ENCODE results near the gene CTBP2. TPM values are rescaled to one million over a fixed set of nuclear protein-coding genes. Genes with fewer than 3 reads are reported as not detected.

CTBP2 gene
- polyA plus RNA-seq, 1 donor (not counting 4 experiments of a cell fraction or from before 2014, with no cell fraction given) = 76.0 TPM

DNA sequence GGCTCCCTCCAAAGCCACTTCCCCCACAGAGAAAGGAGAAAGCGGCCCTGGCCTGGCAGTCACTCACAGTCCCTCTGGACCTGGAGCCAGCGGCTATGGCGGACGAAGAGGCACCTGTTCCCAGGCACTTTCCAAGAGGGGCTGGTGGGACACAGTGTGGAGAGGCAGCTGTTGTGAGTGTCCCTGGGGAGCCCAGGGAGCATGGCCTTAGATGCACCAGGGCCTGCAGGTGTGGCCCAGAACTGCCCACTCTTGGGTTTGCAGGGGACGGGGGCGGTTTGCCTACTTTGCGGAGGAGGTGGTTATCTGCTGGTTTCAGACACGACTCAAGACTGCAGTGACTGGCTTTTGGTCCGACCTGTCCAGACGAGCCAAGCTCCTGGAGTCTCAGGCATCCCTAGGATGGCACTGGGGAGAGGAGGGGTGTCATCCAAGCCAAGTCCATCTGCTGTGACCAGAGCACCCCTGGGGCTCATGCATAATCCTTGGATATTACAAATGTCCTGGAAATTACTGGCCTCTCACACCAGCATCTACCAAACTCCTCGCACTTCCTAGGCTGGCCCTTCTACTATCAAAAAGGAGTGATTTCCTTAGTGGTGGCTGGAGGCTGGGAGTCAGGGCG lies 18.4 kb downstream of the CTBP2 start:
- Histone ChIP-seq H3K4me1 (ENCODE audit: control insufficient read depth, extremely low read depth, insufficient read depth, low read length) (peaks cover 25% of the 10 kb centered on the region), H3K9ac (ENCODE audit: control insufficient read depth, extremely low read depth, insufficient read depth, low read length) (no peak overlapping the region), H4K20me1 (ENCODE audit: control insufficient read depth, extremely low read depth, insufficient read depth, low read length) (peaks cover 47% of the 10 kb centered on the region), H2AFZ (ENCODE audit: control insufficient read depth, low read length) (no peak overlapping the region), H3K4me2 (ENCODE audit: control insufficient read depth, extremely low read depth, insufficient read depth, low read depth, low read length) (no peak overlapping the region), H3K4me3 (ENCODE audit: control insufficient read depth in 2 of 3, extremely low read depth in 1 of 3, insufficient read depth in 2 of 3, low read depth in 1 of 3, low read length in 3 of 3) (no peak overlapping the region), H3K27me3 (ENCODE audit: control insufficient read depth, extremely low read depth, insufficient read depth, low read length) (no peaks in the 10 kb centered on the region), H3K27ac (ENCODE audit: control insufficient read depth, insufficient read depth, low read length) (no peak overlapping the region), H3K9me1 (ENCODE audit: control insufficient read depth, extremely low read depth, insufficient read depth, low read length) (peaks cover 5% of the 10 kb centered on the region), H3K9me3 (ENCODE audit: control insufficient read depth, low read depth, low read length) (no peaks in the 10 kb centered on the region), H3K36me3 (ENCODE audit: control insufficient read depth in 2 of 2, extremely low read depth in 1 of 2, insufficient read depth in 2 of 2, low read length in 2 of 2) (peaks cover 9 to 27% of the 10 kb centered on the region in 2 experiments), H3K79me2 (ENCODE audit: control insufficient read depth, insufficient read depth, low read length) (peaks cover 97% of the 10 kb centered on the region)
- DNase-seq (ENCODE audit: low read depth, low spot score) = no peak
- no peak for FAIRE-seq
- no peak for TF ChIP-seq EZH2 (IDR thresholded peaks at IDR 0.05; ENCODE audit: low read length)
- dilution Hi-C loops (cut with MboI; ENCODE audit: extremely low pct_ligation_motif_present, low sequenced_read_pairs) = no loop called here

DNA sequence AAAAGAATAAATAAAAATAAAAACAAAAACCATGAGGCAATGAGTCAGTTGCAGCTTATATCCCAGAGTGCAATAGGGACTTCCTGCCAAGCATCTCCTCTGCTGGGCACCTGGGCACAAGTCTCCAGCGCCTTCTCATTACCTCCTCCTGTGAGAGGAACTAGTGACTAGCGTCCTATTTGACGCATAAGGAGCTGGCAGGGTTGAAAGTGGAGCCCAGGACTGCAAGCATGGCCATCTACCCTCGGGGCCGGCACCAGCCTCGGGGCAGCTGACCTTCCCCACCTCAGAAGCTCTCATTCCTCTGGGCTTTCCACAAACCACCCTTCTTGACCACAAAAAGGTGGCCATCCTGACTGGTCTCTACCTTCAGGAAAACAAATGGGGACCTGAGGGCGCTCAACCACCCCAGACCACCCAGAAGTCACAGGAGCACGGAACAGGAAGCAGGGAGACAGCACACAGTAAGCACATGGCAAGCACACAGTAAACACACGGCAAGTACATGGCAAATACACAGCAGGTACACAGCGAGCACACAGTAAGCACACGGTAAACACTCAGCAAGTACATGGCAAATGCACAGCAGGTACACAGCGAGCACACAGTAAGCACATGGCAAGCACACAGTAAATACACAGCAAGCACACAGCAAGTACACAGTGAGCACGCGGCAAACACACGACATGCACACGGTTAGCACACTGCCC lies 19.1 kb downstream of the CTBP2 start:
- Histone ChIP-seq H3K9me3 (ENCODE audit: control insufficient read depth, low read depth, low read length) (no peaks in the 10 kb centered on the region), H3K4me2 (ENCODE audit: control insufficient read depth, extremely low read depth, insufficient read depth, low read depth, low read length) (no peak overlapping the region), H3K4me1 (ENCODE audit: control insufficient read depth, extremely low read depth, insufficient read depth, low read length) (peaks cover 18% of the 10 kb centered on the region), H3K36me3 (ENCODE audit: control insufficient read depth in 2 of 2, extremely low read depth in 1 of 2, insufficient read depth in 2 of 2, low read length in 2 of 2) (peaks cover 9 to 28% of the 10 kb centered on the region in 2 experiments), H3K27me3 (ENCODE audit: control insufficient read depth, extremely low read depth, insufficient read depth, low read length) (no peaks in the 10 kb centered on the region), H3K27ac (ENCODE audit: control insufficient read depth, insufficient read depth, low read length) (no peak overlapping the region), H3K4me3 (ENCODE audit: control insufficient read depth in 2 of 3, extremely low read depth in 1 of 3, insufficient read depth in 2 of 3, low read depth in 1 of 3, low read length in 3 of 3) (no peak overlapping the region), H3K9ac (ENCODE audit: control insufficient read depth, extremely low read depth, insufficient read depth, low read length) (no peak overlapping the region), H3K9me1 (ENCODE audit: control insufficient read depth, extremely low read depth, insufficient read depth, low read length) (peaks cover 5% of the 10 kb centered on the region), H3K79me2 (ENCODE audit: control insufficient read depth, insufficient read depth, low read length) (peaks cover 100% of the 10 kb centered on the region), H2AFZ (ENCODE audit: control insufficient read depth, low read length) (no peak overlapping the region), H4K20me1 (ENCODE audit: control insufficient read depth, extremely low read depth, insufficient read depth, low read length) (peaks cover 48% of the 10 kb centered on the region)
- FAIRE-seq = no peak
- dilution Hi-C loops (cut with MboI; ENCODE audit: extremely low pct_ligation_motif_present, low sequenced_read_pairs) = no loop called here
- no peak for DNase-seq (ENCODE audit: low read depth, low spot score)
- TF ChIP-seq CTCF (optimal IDR thresholded peaks at IDR 0.05 in 1 of 3, IDR thresholded peaks at IDR 0.05 in 1 of 3, conservative IDR thresholded peaks at IDR 0.05 in 1 of 3; ENCODE audit: extremely low read depth in 1 of 3, insufficient read depth in 2 of 3, low read length in 3 of 3) (no peak), EZH2 (IDR thresholded peaks at IDR 0.05; ENCODE audit: low read length) (no peak)

All from keratinocyte (primary cell).